HepG2 (cell line): ENCODE measurements around the gene FAM174C. TPM values are rescaled to one million over a fixed set of nuclear protein-coding genes. Genes with fewer than 3 reads are reported as not detected.

Source experiments
- ADNP ChIP-seq: sonication (generic); formaldehyde crosslinking; IDR thresholded peaks from 2 replicates; pipeline ENCODE4 v1.4.0; 2020; ENCODE audit warnings: missing genetic modification reagents
- AGO2 ChIP-seq: fragments of 200-400 bp; formaldehyde crosslinking; optimal IDR thresholded peaks from 2 replicates; pipeline ENCODE3; 2017; ENCODE audit warnings: mild to moderate bottlenecking, low read depth, low read length, moderate library complexity
- ELK4 ChIP-seq: sonication (generic); formaldehyde crosslinking; IDR thresholded peaks from 2 replicates; pipeline ENCODE4 v1.9.0; 2021; ENCODE audit warnings: missing genetic modification reagents, borderline replicate concordance
- FOXA1 ChIP-seq, 2 experiments: fragments of 450-650 bp in 1 of 2; sonication (generic) in 1 of 2; formaldehyde crosslinking in 1 of 2; IDR thresholded peaks; 2 replicates each; pipeline versions ENCODE4 v1.4.0 to v1.6.1; 2016 to 2020; ENCODE audit warnings: missing genetic modification reagents in 1 of 2
- HMG20A ChIP-seq: IDR thresholded peaks from 2 replicates; pipeline ENCODE4 v1.6.1; 2016; ENCODE audit warnings: borderline replicate concordance
- KDM3A ChIP-seq: IDR thresholded peaks from 2 replicates; pipeline ENCODE4 v1.6.1; 2018; ENCODE audit warnings: low read depth, missing compliant biosample characterization
- MEF2D ChIP-seq: sonication (generic); formaldehyde crosslinking; IDR thresholded peaks from 2 replicates; pipeline ENCODE4 v1.5.1; 2020; ENCODE audit warnings: mild to moderate bottlenecking, missing genetic modification reagents
- NKX3-1 ChIP-seq: sonication (generic); formaldehyde crosslinking; IDR thresholded peaks from 2 replicates; pipeline ENCODE4 v1.5.0; 2020; ENCODE audit warnings: missing genetic modification reagents
- PLSCR1 ChIP-seq: sonication (generic); formaldehyde crosslinking; IDR thresholded peaks from 2 replicates; pipeline ENCODE4 v1.5.0; 2020; ENCODE audit warnings: missing genetic modification reagents, mild to moderate bottlenecking, borderline replicate concordance
- POLR2AphosphoS2 ChIP-seq: IDR thresholded peaks from 2 replicates; pipeline ENCODE4 v1.6.1; 2011; ENCODE audit warnings: low read depth, low read length, improper control_type of control experiment
- RARG ChIP-seq: sonication (generic); formaldehyde crosslinking; IDR thresholded peaks from 2 replicates; pipeline ENCODE4 v1.4.0; 2020; ENCODE audit warnings: low read depth, mild to moderate bottlenecking, missing genetic modification reagents
- RCOR2 ChIP-seq: IDR thresholded peaks from 2 replicates; pipeline ENCODE4 v1.6.1; 2016; ENCODE audit warnings: missing biosample characterization, missing genetic modification reagents
- SIN3A ChIP-seq: IDR thresholded peaks from 2 replicates; pipeline ENCODE4 v1.6.1; 2011; ENCODE audit warnings: low read depth, mild to moderate bottlenecking, control low read depth, low read length, borderline replicate concordance
- SKIL ChIP-seq: sonication (generic); formaldehyde crosslinking; IDR thresholded peaks from 2 replicates; pipeline ENCODE4 v1.8.0; 2022; ENCODE audit warnings: missing genetic modification reagents, mild to moderate bottlenecking, moderate library complexity, borderline replicate concordance
- SSRP1 ChIP-seq: IDR thresholded peaks from 2 replicates; pipeline ENCODE4 v1.6.1; 2016; ENCODE audit warnings: control low read depth
- ZC3H13 ChIP-seq: sonication (generic); formaldehyde crosslinking; IDR thresholded peaks from 2 replicates; pipeline ENCODE4 v1.8.1; 2023; ENCODE audit warnings: mild to moderate bottlenecking, missing genetic modification reagents, moderate library complexity
- ZNF207 ChIP-seq: fragments of 450-650 bp; IDR thresholded peaks from 2 replicates; pipeline ENCODE4 v1.6.1; 2016; ENCODE audit warnings: antibody characterized with exemption, borderline replicate concordance
- ZNF24 ChIP-seq: fragments of 450-650 bp; IDR thresholded peaks from 2 replicates; pipeline ENCODE4 v1.6.1; 2017; ENCODE audit warnings: antibody characterized with exemption, mild to moderate bottlenecking
- ZNF629 ChIP-seq: sonication (generic); formaldehyde crosslinking; conservative IDR thresholded peaks from 2 replicates; pipeline ENCODE4 v1.5.0; 2020; ENCODE audit warnings: missing genetic modification reagents
- ZNF709 ChIP-seq: sonication (generic); formaldehyde crosslinking; IDR thresholded peaks from 2 replicates; pipeline ENCODE4 v1.5.0; 2020; ENCODE audit warnings: mild to moderate bottlenecking, missing genetic modification reagents
- ZNF737 ChIP-seq: sonication (generic); formaldehyde crosslinking; IDR thresholded peaks from 2 replicates; pipeline ENCODE4 v1.5.0; 2020; ENCODE audit warnings: missing genetic modification reagents, mild to moderate bottlenecking, borderline replicate concordance
- ZNF780A ChIP-seq: sonication (generic); formaldehyde crosslinking; IDR thresholded peaks from 2 replicates; pipeline ENCODE4 v1.8.0; 2022; ENCODE audit warnings: mild to moderate bottlenecking, missing genetic modification reagents, moderate library complexity
- ZSCAN9 ChIP-seq: IDR thresholded peaks from 2 replicates; pipeline ENCODE4 v1.6.1; 2016; ENCODE audit warnings: borderline replicate concordance
- ZZZ3 ChIP-seq: sonication (generic); formaldehyde crosslinking; IDR thresholded peaks from 2 replicates; pipeline ENCODE4 v1.4.0; 2020; ENCODE audit warnings: missing genetic modification reagents, mild to moderate bottlenecking, borderline replicate concordance
- polyA plus RNA-seq, 8 experiments: library from polyadenylated mRNA; depleted of rRNA in 3 of 8; stranded (reverse) in 7 of 8; unstranded in 1 of 8; fragments of >200 nt; fragmentation: Illumina TruSeq in 4 of 8; extraction: Trizol in 4 of 8; gene quantifications; 2 replicates each; pipeline versions ENCODE4 v1.2.1 to v1.2.3, GENCODE V29; 2011 to 2016; ENCODE audit warnings: low read depth in 4 of 8, missing spikeins in 1 of 8, mixed read lengths in 1 of 8; ENCODE audit not compliant: insufficient read depth in 1 of 8
- total RNA-seq, 5 experiments: library from RNA; depleted of rRNA; stranded (reverse); fragments of >200 nt; fragmentation: Illumina TruSeq; extraction: Trizol; gene quantifications; 2 replicates each; pipeline ENCODE4 v1.2.3, GENCODE V29; 2016; ENCODE audit warnings: low read depth in 1 of 5

Gene FAM174C
- total and polyA plus RNA-seq, 2 of the 13 experiments (the other 11 are each of a cell fraction or from before 2014, with no cell fraction given): 19.5 to 31.3 TPM

- TF ChIP-seq FOXA1 (IDR thresholded peaks at IDR 0.05) (no peak), FOXA1 (CRISPR knock-in tag; IDR thresholded peaks at IDR 0.05) (no peak), ZNF24 (no peak; the same call in 1 of the 2 replicates), PLSCR1 (CRISPR knock-in tag) (no peak), ELK4 (CRISPR knock-in tag) (no peak), ADNP (CRISPR knock-in tag) (peak; percentile 0; the same call in 1 of the 2 replicates), KDM3A (CRISPR knock-in tag) (no peak), RARG (no peak), AGO2 (no peak), SKIL (CRISPR knock-in tag) (no peak), ZNF709 (CRISPR knock-in tag) (no peak), ZNF737 (CRISPR knock-in tag) (no peak), NKX3-1 (CRISPR knock-in tag) (no peak), MEF2D (no peak), ZSCAN9 (CRISPR knock-in tag) (peak; percentile 16; the same call in 1 of the 2 replicates), SIN3A (0 out of 2 replicates have a peak, but pooled peaks have one; percentile 0), POLR2AphosphoS2 (no peak), ZNF207 (no peak), SSRP1 (CRISPR knock-in tag) (no peak), ZZZ3 (CRISPR knock-in tag) (no peak), ZNF780A (no peak), HMG20A (no peak), RCOR2 (CRISPR knock-in tag) (no peak), ZC3H13 (CRISPR knock-in tag) (no peak), ZNF629 (CRISPR knock-in tag) (0 out of 2 replicates have a peak, but pooled peaks have one; percentile 2)
Observed at GRCh38 chr19:1266916-1267476, 8.3 kb upstream of the FAM174C start (continued).
